A549 treated with Mapracorat at 1 μM for 4 hours (cell line): ENCODE results near the gene NRN1. TPM values are rescaled to one million over a fixed set of nuclear protein-coding genes. Genes with fewer than 3 reads are reported as not detected.

ENCODE experiments used
- total RNA-seq: library from RNA; stranded (reverse); fragments of 200-300 nt; extraction: Qiagen RNA extraction; gene quantifications from 5 replicates; pipeline ENCODE4 v1.2.3, GENCODE V29; 2022

NRN1 gene
- 0.59 to 0.98 TPM (median 0.77 TPM) in 5 replicates for total RNA-seq

DNA sequence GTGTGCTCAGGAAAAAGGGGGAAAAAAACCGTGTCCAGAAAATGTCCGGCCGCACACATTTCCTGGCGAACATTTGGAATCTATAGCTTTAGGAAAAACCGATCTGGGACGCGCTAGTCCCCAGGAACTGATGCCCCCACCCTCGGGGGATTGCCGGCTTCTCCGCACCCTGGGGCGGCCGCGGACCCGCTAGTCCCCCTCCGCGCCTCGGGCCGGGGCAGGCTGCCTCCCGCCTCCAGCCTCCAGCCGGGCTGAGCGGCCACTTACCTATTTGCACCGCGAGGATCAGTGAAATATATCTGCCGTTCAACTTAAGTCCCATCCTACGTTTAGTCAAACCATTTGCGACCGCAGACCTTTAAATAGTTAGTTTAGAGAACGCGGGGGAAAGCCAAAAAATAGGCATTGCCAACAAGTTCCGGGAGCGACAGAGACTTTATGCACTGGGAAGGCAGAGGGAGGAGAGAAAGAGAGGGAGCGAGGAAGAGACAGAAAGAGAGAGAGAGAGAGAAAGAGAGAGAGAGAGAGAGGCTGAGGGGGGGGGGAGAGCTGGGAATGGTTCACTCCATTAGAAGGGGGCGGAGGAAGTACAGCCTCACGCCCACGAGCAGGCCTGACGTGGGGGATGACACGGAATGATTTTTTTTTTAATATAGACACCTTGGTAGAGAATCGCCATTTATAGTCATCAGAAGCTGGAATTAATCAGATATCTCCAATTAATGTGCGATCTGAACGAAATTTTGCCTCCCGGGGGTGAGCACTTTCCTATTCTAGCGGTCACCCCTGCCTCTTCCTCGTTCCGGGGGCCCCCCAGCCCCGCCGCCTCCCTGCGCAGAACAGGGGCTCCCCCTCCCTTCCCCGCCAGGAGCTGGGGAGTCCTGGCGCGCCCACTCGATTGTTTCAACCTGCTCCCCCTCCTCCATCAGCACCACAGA, at the start of gene NRN1:
TSS of gene NRN1 (minus strand) at position 498 of the 938 bp plus-strand sequence. CDS start at position 322, 176 bp downstream.

